ENCODE measurements around the gene SPDYC. TPM values are rescaled to one million over a fixed set of nuclear protein-coding genes. Genes with fewer than 3 reads are reported as not detected.

The SPDYC gene
- total RNA-seq, 1 experiment from 2014 or later = 1.2 TPM

GRCh38 chr11:65187971-65188461 is 18.0 kb downstream of the SPDYC start:
- Histone ChIP-seq H3K9me3 (ENCODE audit: control insufficient read depth in 1 of 2, insufficient read depth in 1 of 2, low read depth in 1 of 2, low read length in 2 of 2) (no peaks in the 10 kb centered on the region), H3K79me2 (ENCODE audit: insufficient read depth, low read length) (peaks cover 39% of the 10 kb centered on the region), H3K27me3 (ENCODE audit: insufficient read depth, low read length) (no peaks in the 10 kb centered on the region), H3K4me3 (replicated peaks in 1 of 2; ENCODE audit: low read depth in 1 of 2, low read length in 2 of 2) (no peak overlapping the region), H3K9me2 (ENCODE audit: insufficient read depth) (no peaks in the 10 kb centered on the region), H3K36me3 (ENCODE audit: control insufficient read depth in 1 of 2, insufficient read depth in 2 of 2, low read length in 2 of 2) (peaks cover 26 to 53% of the 10 kb centered on the region in 2 experiments; a peak in 3 of 4 replicates), H2AFZ (ENCODE audit: low read depth, low read length, poor library complexity, severe bottlenecking) (no peak overlapping the region), H4K20me1 (ENCODE audit: insufficient read depth) (no peaks in the 10 kb centered on the region), H3K9ac (ENCODE audit: low read length) (no peak overlapping the region), H3K4me1 (ENCODE audit: control insufficient read depth in 1 of 2, insufficient read depth in 2 of 2, low read length in 2 of 2) (peaks cover 14 to 18% of the 10 kb centered on the region in 2 experiments), H3K4me2 (ENCODE audit: low read length) (no peak overlapping the region), H3K27ac (ENCODE audit: low read depth, low read length) (no peak overlapping the region)
- CTCF ChIA-PET = no interaction called here
- POLR2A ChIA-PET = no interaction called here
- intact Hi-C loops (cut with micrococcal nuclease) = no loop called here
- RAD21 ChIA-PET (ENCODE audit: low non-redundant PET in 1 of 2, low total read pairs in 2 of 2, uncharacterized antibody in 2 of 2, unreplicated experiment in 2 of 2) = no interaction called here
- ATAC-seq (no peak), DNase-seq (ENCODE audit: low read depth, low spot score) (no peak)
- TF ChIP-seq EGR1 (IDR thresholded peaks at IDR 0.05; ENCODE audit: low read depth) (no peak), CBX3 (IDR thresholded peaks at IDR 0.05; ENCODE audit: low read depth) (no peak), SIN3A (IDR thresholded peaks at IDR 0.05; ENCODE audit: low read depth) (no peak), FOSL1 (IDR thresholded peaks at IDR 0.05; ENCODE audit: low read depth) (no peak), ATF3 (IDR thresholded peaks at IDR 0.05) (no peak), SRF (IDR thresholded peaks at IDR 0.05; ENCODE audit: low read depth) (no peak), ZBTB33 (IDR thresholded peaks at IDR 0.05; ENCODE audit: extremely low read depth, insufficient replicate concordance, low read length) (no peak), RAD21 (IDR thresholded peaks at IDR 0.05; ENCODE audit: low read depth) (no peak), ZFX (IDR thresholded peaks at IDR 0.05) (no peak), CEBPB (IDR thresholded peaks at IDR 0.05; ENCODE audit: low read depth) (no peak), SP1 (IDR thresholded peaks at IDR 0.05; ENCODE audit: low read depth) (no peak), YY1 (IDR thresholded peaks at IDR 0.05; ENCODE audit: extremely low read depth, insufficient replicate concordance, low read depth, low read length) (no peak), MAX (IDR thresholded peaks at IDR 0.05) (no peak), CTCF (IDR thresholded peaks at IDR 0.05 in 2 of 3, conservative IDR thresholded peaks at IDR 0.05 in 1 of 3; ENCODE audit: borderline replicate concordance in 1 of 3, insufficient read depth in 1 of 3, low read depth in 2 of 3, low read length in 2 of 3) (no peak), REST (IDR thresholded peaks at IDR 0.05; ENCODE audit: low read depth) (no peak), JUND (IDR thresholded peaks at IDR 0.05) (no peak)
- no TSS peak for BruUV-seq (replicated peaks)

All from HCT116 (cell line).